NCI-H1417 treated with DMSO at 0.1 percent for 48 hours (cell line): ENCODE measurements around the gene LRRD1.
"Not testable (repeated sequence)": the region's sequence is repeated elsewhere in the genome, so short reads cannot be mapped to it uniquely, and the experiment has no call there.

Experiments used
- DNase-seq: peaks from one replicate; lab custom pipeline; 2025; lab: John Stamatoyannopoulos, UW

LRRD1 gene

DNA sequence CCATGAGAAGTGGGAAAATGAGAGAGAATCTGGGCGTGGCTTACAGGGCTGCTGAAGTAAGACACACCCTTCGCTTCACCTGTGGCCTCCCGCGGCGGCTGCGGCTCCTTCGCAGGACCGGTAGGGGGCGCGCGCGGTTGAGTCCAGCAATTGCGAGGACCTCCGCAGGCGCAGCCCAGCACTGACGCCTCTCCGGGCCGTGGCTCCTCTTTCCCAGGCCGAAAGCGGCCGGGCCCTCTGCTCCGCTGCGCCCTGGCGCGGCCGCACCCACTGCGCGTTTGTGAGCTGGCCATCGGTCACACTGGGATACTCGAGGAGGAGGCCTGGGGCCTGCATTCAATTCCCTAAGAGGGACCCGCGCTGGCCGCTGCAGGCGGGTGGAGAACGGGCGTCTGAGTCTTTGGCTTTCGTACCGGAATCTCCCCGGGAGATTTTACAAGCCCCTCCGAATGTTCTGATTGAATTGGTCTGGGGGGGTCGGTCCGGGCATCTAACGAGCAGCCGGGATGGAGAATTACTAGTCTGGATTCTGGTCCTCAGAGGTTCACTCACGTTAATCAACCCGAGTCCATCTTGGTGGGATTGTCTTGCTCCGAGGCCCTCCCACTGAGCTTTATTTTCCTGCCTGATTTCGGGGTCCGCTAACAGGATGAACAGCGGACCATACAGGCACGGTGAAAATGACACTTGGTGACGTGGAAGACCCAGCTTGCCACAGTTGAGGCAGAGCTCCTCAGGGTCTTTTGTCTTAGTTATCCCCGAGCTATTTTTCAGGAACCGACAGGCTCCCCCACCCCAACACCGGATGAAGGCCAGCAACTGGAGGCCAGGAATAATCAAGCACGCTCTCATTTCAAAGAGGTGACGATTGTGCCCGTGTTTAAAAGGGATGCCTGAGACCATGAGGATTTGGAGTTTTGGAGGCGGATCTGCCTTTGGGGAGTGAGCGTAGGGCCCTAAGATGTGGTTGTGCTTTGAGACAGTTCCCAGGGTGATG, at the start of gene LRRD1:
TSS of gene LRRD1 (minus strand) at position 215 of the 997 bp plus-strand sequence. CDS start 13,940 bp downstream, outside the sequence.
- no peak for DNase-seq

- DNase-seq, result no peak
These were observed 49.8 kb upstream of the LRRD1 start for GRCh38 chr7:92228742-92229141.

DNA sequence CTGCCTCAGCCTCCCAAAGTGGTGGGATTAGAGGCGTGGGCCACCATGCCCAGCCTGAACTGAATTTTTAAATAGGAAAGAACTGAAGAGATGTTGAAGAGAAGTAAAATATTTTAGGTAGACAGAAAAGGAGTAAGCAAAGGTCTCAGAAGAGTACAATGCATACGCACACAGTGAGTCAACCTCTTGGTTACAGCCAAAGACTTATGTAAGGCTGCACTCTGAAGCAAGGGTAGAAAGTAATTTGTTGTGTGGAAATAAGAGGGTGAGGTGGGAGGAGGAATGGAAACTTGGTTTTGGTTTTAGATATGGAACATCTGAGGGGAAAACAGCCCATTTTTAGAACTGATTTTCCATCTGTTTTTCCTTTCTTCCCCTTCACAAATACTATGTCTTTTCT, 49.2 kb upstream of the LRRD1 start:
- no peak for DNase-seq

- DNase-seq, result no peak
These were observed 48.0 kb upstream of the LRRD1 start for GRCh38 chr7:92226981-92227380.

GRCh38 chr7:92221766-92222165, 42.8 kb upstream of the LRRD1 start:
- no peak for DNase-seq

- DNase-seq, result no peak
These were observed 27.7 kb upstream of the LRRD1 start for GRCh38 chr7:92206672-92207071.

- no peak for DNase-seq
These were observed 27.0 kb upstream of the LRRD1 start for GRCh38 chr7:92205987-92206386.

- no peak for DNase-seq
These were observed 21.8 kb upstream of the LRRD1 start for GRCh38 chr7:92200791-92201190.

DNA sequence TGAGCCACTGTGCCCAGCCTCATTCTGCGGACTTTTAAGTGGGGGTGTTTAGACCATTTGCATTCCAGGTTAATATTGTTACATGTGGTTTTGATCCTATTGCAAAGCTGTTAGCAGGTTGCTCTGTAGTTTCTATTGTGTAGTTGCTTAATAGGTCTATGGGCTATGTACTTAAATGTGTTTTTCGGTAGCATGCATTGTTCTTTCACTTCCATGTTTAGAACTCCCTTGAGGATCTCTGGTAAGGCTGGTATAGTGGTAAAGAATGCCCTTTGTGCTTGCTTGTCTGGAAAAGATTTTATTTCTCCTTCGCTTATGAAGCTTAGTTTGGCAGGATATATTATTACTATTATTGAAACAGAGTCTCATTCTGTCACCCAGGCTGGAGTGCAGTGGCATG, 13.4 kb upstream of the LRRD1 start:
- DNase-seq, result no peak

DNA sequence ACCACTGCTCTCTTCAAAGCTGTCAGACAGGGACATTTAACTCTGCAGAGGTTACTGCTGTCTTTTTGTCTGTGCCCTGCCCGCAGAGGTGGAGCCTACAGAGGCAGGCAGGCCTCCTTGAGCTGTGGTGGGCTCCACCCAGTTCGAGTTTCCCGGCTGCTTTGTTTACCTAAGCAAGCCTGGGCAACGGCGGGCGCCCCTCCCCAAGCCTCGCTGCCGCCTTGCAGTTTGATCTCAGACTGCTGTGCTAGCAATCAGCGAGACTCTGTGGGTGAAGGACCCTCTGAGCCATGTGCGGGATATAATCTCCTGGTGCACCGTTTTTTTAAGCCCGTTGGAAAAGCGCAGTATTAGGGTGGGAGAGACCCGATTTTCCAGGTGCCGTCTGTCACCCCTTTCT, 10.3 kb upstream of the LRRD1 start:
- DNase-seq, result not testable (repeated sequence)

DNA sequence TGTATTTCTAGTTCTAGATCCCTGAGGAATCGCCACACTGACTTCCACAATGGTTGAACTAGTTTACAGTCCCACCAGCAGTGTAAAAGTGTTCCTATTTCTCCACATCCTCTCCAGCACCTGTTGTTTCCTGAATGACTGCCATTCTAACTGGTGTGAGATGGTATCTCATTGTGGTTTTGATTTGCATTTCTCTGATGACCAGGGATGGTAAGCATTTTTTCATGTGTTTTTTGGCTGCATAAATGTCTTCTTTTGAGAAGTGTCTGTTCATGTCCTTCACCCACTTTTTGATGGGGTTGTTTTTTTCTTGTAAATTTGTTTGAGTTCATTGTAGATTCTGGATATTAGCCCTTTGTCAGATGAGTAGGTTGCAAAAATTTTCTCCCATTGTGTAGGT, 5.4 kb upstream of the LRRD1 start:
- not testable (repeated sequence) for DNase-seq

GRCh38 chr7:92177362-92177761, 1.6 kb downstream of the LRRD1 start:
- DNase-seq, result no peak

GRCh38 chr7:92169529-92169928, 9.4 kb downstream of the LRRD1 start:
- not testable (repeated sequence) for DNase-seq

DNA sequence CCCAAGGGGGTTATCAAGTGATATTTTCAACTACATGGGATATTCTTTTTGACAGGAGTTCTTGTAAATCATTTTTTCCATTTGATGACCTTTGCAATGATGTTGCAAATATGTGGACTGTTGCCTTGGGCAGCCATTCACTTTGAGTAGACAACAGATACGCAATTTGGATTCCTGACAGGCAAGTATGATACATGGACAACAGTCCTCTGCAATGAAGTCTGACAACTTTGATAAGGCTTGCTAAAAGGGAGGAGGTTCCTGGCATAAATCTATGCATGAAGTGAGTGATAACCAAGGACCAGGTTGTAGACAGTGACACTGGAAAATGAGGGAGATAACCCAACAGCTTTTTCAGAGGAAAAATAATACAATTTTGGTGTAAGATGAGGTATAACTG, 17.7 kb downstream of the LRRD1 start:
- DNase-seq, result no peak

DNA sequence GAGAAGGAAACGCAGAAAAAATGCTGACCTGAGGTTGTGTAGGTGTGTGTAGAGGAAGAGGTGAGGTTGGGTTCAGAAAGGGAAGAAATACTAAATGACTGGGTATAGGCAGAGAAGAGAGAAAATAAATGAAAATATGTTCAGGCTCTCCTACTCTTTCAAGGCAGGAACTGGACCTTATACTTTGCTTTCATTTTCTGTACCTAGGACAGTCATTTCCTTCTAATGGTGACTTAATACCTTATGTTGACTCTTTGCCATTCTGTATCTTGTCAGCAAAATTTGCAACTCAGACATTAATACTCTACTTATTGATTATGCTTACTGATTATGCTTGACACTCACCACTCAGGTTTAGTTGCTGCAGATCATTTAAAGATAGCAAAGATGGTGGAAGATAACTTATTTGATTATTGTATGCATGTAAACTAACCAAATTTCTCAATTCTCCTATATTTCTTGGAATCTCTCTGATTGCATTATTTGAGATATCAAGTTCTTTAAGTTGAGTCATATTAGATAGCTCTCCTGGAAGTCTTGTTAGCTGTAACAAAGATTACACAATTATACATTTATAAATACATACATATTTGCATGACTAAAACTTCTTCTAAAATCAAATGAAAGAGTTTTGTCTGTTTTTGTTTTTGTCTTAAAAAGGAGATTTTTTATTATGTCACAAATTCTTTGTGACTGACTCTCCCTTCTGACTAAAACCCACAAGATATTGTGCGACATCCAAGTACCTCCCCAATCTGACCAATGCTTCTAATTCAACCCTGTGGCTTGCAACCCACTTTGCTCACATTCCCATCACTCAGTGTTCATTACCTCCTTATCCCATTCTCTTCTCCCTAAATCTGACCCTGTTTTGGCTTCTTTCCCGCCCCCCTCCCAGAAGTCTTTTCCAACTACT, 20.0 kb downstream of the LRRD1 start:
- DNase-seq, result no peak

- DNase-seq, result no peak
These were observed 22.0 kb downstream of the LRRD1 start for GRCh38 chr7:92156990-92157389.

DNA sequence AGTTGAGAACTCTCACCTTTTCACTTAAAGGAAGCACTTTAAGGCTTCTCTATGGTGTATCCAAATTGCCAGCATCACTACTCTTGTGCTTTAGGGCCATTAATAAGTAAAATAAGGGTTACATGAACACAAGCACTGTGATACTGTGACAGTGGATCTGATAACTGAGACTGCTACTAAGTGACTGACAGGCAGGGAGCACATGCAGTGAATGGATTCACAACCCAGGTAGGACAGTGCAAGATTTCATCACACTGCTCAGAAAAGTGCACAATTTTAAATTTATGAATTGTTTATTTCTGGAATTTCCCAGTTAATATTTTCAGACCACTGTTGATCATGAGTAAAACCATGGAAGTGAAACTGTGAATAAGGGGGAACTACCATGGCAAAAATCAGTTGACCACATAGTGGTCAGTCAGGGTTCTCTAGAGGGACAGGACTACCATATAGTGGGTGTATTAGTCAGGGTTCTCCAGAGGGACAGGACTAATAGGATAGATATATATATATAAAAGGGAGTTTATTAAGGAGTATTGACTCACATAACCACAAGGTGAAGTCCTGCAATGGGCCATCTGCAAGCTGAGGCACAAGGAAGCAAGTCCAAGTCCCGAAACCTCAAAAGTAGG, 23.7 kb downstream of the LRRD1 start:
- no peak for DNase-seq

DNA sequence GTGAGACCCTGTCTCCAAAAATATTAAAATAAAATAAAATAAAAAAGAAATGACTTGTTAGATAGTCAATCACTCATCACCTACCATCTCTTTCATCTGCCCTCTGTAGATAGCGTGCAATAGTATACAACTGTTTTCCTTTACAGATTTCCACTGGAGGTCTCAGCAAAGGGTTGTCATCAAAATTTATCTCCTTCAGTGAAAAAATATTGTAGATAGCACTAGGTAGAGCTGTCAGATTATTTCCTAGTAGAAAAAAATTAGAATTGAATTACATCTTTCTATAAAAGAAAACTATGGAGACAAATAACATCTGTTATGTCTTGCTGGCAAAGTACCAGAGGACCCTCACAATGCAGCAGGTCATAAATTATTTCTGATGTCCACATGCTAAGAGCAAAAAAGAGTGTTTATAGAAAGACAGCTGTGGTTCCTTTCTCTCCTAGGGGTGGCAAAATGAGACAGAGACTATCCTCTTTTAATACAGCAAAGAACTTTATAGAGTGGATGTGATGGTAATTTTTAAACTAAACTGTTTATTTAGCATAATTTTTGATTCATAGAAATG, 28.4 kb downstream of the LRRD1 start:
- no peak for DNase-seq

DNA sequence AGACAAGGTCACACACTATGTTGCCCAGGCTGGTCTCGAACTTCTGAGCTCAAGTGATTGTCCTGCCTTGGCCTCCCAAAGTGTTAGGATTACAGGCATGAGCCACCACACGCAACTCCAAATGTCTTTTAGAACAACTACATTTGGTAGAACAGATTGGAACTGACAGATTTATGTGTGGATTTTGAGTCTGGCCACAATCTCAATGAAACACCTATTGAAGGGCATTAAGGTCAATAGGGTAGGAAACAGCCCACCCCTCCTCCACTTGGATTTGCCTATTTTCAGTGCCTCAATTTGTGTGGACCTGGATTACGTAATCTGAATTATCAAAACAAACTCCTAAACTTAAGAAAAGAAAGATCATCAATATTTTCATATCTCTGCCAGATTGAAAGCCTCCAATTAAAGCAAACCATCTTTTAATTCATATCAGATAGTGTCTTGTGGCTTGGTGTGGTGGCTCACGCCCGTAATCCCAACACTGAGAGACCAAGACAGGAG, 29.2 kb downstream of the LRRD1 start:
- DNase-seq, result no peak

GRCh38 chr7:92143192-92143880, 35.6 kb downstream of the LRRD1 start:
- DNase-seq, result not testable (repeated sequence)

GRCh38 chr7:92142791-92143190, 36.2 kb downstream of the LRRD1 start:
- not testable (repeated sequence) for DNase-seq
